GM12892 (cell line): ENCODE data around the gene POMGNT1.

ENCODE experiments used
- POLR2A ChIP-seq: IDR thresholded peaks from 2 replicates; pipeline ENCODE4 v1.6.1; 2011; ENCODE audit warnings: low read depth, low read length, control low read depth
- POLR2AphosphoS5 ChIP-seq: IDR thresholded peaks from 2 replicates; pipeline ENCODE4 v1.6.1; 2011; ENCODE audit warnings: low read depth, low read length, control low read depth
- TAF1 ChIP-seq: IDR thresholded peaks from 2 replicates; pipeline ENCODE4 v1.6.1; 2011; ENCODE audit warnings: low read depth, mild to moderate bottlenecking, control low read depth, low read length, borderline replicate concordance

DNA sequence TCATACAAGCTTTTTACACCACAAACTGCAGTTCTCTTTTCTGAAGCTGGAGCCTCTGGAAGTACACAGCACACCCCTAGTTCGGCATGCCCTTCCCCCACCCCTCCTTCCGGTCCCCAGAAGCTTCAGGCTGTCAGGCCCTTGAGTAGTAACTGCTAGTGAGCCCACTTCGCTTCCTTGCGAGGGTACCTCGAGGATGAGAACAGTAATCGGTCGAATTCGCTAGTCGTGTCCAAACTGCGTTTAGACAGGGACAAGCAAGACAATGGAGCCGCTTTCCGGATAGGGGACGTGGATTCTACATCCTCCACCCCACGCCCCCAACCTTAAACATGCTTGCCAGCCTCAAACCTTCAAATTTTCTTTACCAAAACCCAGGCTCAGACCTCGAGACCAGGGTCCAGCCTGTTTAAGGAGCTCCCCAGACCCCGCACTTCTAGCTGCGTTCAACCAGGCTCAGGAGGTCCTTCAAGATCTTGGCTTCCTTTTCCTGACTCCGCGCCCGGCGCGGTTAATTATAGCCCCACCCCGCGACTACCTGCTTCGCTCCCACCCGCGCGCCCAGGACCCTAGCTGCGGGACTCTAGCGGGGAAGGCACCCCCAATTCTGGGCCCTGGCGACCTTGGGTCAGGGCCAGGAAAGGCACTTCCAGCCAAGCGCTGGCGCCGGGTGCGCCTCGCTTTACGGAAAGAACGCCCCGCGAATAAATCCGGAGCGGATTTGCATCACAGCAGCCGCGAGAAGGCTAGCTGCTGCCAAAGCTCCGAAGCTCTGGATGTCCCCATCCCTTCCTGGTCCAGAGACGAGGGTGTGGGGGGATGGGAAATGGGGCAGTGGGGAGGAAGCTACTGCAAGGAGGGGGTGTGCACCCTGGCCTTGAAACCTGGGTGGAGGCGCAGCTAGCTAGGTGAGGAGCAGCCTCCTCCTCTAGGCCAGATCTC, 31.4 kb downstream of the POMGNT1 start:
- TF ChIP-seq POLR2A (no peak), POLR2AphosphoS5 (0 out of 2 replicates have a peak, but pooled peaks have one; percentile 10), TAF1 (no peak)
